ENCODE data around the gene ODR4.

Gene ODR4

DNA sequence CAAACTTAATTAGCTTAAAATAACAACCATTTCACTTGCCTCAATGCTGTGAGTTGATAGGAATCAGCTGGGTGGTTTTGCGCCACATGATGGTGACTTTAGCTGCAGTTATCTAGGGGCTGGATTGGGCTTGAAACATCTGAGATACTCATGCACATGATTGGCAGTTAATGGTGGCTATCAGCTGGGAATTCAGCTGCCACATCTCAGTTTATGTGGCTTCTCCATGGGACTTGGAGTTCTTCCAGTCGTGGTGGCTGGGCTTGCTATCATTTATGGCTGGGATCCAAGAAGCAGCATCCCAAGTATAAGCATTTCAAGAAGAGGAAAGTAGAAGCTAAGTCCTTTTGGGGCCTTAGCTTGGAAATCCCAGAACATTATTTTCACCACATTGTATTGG, 48.9 kb downstream of the ODR4 start:
- H3K27ac ChIP-seq, result no peak overlapping the region
- TF ChIP-seq CTCF (IDR thresholded peaks at IDR 0.05) (no peak), ZFX (IDR thresholded peaks at IDR 0.05; ENCODE audit: borderline replicate concordance) (no peak)

- H3K27ac ChIP-seq, result no peak overlapping the region
- no peak for TF ChIP-seq ZFX (IDR thresholded peaks at IDR 0.05; ENCODE audit: borderline replicate concordance)
- TF ChIP-seq CTCF (IDR thresholded peaks at IDR 0.05), result no peak
Measured at GRCh38 chr1:186426118-186426517, 50.5 kb downstream of the ODR4 start.

GRCh38 chr1:186429017-186429416, 53.4 kb downstream of the ODR4 start:
- no peak for TF ChIP-seq ZFX (IDR thresholded peaks at IDR 0.05; ENCODE audit: borderline replicate concordance)
- TF ChIP-seq CTCF (IDR thresholded peaks at IDR 0.05), result no peak
- H3K27ac ChIP-seq, result no peak overlapping the region

DNA sequence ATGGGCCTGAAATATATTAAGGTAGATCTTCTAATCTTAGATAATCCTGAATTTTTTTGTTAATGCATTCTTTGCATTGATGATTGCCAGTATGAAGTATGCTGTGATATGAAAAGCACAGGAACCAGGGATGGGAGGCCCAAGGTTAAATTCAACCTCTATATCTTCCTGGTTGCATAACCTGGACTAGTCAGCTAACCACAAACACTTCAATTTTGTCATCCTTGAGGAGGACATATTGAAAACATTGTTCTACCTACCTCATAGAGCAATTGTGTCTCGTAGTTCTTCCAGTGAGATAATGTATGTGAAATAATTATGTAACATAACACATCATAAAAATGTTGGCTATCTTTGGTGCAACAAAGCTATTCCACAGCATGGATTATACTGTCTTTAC, 59.7 kb downstream of the ODR4 start:
- TF ChIP-seq CTCF (IDR thresholded peaks at IDR 0.05) (no peak), ZFX (IDR thresholded peaks at IDR 0.05; ENCODE audit: borderline replicate concordance) (no peak)
- H3K27ac ChIP-seq, result no peak overlapping the region

DNA sequence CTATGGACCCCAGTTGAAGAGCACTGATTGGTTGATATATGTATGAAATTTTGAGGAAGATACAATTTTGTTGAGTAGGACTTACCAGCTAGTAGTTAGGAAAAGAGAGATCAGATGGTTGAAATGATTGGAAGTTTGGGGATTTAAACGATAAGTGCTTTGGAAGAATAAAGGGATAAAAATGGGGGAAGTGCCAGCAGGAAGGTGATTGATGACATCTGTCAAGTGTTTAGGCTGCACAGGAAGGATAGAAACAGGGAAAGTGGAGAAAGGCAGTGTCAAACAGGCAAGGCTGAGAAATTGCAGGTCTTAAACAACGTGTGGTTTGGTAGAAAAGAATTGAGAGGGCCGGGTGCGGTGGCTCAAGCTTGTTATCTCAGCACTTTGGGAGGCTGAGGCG, 62.9 kb downstream of the ODR4 start:
- TF ChIP-seq ZFX (IDR thresholded peaks at IDR 0.05; ENCODE audit: borderline replicate concordance) (no peak), CTCF (IDR thresholded peaks at IDR 0.05) (no peak)
- H3K27ac ChIP-seq, result no peak overlapping the region

GRCh38 chr1:186440584-186440983, 64.9 kb downstream of the ODR4 start:
- H3K27ac ChIP-seq, result no peak overlapping the region
- no peak for TF ChIP-seq CTCF (IDR thresholded peaks at IDR 0.05)

- H3K27ac ChIP-seq, result no peak overlapping the region
- TF ChIP-seq CTCF (IDR thresholded peaks at IDR 0.05) (no peak), ZFX (IDR thresholded peaks at IDR 0.05; ENCODE audit: borderline replicate concordance) (no peak)
Measured at GRCh38 chr1:186442651-186443375, 67.2 kb downstream of the ODR4 start.
